H1 (cell line): ENCODE measurements around the gene TMEM178B. TPM values are rescaled to one million over a fixed set of nuclear protein-coding genes. Genes with fewer than 3 reads are reported as not detected.

Source experiments
- EGR1 ChIP-seq: IDR thresholded peaks from 2 replicates; pipeline ENCODE4 v1.6.1; 2011; ENCODE audit warnings: low read depth, low read length, borderline replicate concordance
- HDAC2 ChIP-seq, 2 experiments: fragments of 300-600 bp in 1 of 2; sonication (generic) in 1 of 2; IDR thresholded peaks; 2 replicates each; pipeline ENCODE4 v1.6.1; 2011 to 2012; ENCODE audit warnings: low read depth in 2 of 2, low read length in 2 of 2, mild to moderate bottlenecking in 2 of 2, moderate library complexity in 2 of 2, borderline replicate concordance in 1 of 2, inconsistent platforms in 1 of 2
- SAP30 ChIP-seq: fragments of 300-600 bp; sonication (generic); IDR thresholded peaks from 2 replicates; pipeline ENCODE4 v1.7.1; 2012; ENCODE audit warnings: low read length, moderate library complexity, mild to moderate bottlenecking, inconsistent platforms; ENCODE audit not compliant: insufficient read depth, insufficient replicate concordance
- polyA plus RNA-seq, 7 experiments: library from polyadenylated mRNA; depleted of rRNA in 3 of 7; stranded (reverse) in 5 of 7; unstranded in 2 of 7; fragments of >200 nt in 5 of 7; fragments of 200-250 nt in 2 of 7; gene quantifications; 1 replicate in 5 of 7; 2 replicates in 1 of 7; 4 replicates in 1 of 7; pipeline versions ENCODE4 v1.2.1 to v1.2.3, GENCODE V29; 2011 to 2013; ENCODE audit warnings: missing spikeins in 2 of 7, mixed read lengths in 2 of 7
- total RNA-seq: library from RNA; stranded (reverse); fragmentation: NEBNext Ultra II Directional; extraction: Animal tissue kit (Norgen Biotek cat#: 25700); gene quantifications from 2 replicates; pipeline ENCODE4 v1.2.1, GENCODE V29; 2021
- TF ChIP-seq, protein P1 (sequence below): IDR thresholded peaks from 2 replicates; pipeline ENCODE4 v1.6.1; 2011; ENCODE audit warnings: low read depth, mild to moderate bottlenecking, low read length; ENCODE audit not compliant: insufficient read depth
- TF ChIP-seq, protein P2 (sequence below), 3 experiments: IDR thresholded peaks; 1 replicate in 2 of 3; 2 replicates in 1 of 3; pipeline versions ENCODE4 v1.5.1 to v1.6.1; 2011; ENCODE audit warnings: low read length in 3 of 3, mild to moderate bottlenecking in 3 of 3, inconsistent platforms in 2 of 3, low read depth in 1 of 3, moderate library complexity in 1 of 3; ENCODE audit not compliant: insufficient read depth in 1 of 3; ENCODE audit errors: control extremely low read depth in 1 of 3

Gene TMEM178B
- total and polyA plus RNA-seq, 2 of the 8 experiments (the other 6 are each of a cell fraction or from before 2014, with no cell fraction given): 5.3 to 18.1 TPM

DNA sequence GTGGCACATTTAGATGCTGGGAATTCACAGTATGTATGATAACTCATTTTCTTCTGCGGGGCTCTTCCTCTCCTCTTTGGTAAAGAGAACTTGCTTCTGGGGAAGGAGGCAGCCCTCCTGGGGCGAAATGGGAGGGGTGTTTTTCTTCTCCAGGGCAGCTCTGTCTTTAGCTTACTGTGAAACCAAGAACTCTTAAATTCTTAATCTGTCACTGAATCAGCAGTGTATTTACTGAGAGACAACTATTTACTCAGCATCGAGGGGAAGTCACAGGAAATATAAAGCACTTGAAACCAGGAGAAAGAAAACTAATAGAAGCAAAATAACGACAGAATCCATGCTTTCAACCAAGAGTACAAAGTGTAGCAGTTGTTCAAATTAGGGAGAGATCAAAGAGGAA, 319.2 kb downstream of the TMEM178B start (continued):
- TF ChIP-seq, protein P1, sequence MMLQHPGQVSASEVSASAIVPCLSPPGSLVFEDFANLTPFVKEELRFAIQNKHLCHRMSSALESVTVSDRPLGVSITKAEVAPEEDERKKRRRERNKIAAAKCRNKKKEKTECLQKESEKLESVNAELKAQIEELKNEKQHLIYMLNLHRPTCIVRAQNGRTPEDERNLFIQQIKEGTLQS: no peak
- TF ChIP-seq SAP30: no peak
- TF ChIP-seq HDAC2 (IDR thresholded peaks at IDR 0.05; ENCODE audit: borderline replicate concordance in 1 of 2, low read depth in 2 of 2, low read length in 2 of 2): no peak
- TF ChIP-seq, protein P2, sequence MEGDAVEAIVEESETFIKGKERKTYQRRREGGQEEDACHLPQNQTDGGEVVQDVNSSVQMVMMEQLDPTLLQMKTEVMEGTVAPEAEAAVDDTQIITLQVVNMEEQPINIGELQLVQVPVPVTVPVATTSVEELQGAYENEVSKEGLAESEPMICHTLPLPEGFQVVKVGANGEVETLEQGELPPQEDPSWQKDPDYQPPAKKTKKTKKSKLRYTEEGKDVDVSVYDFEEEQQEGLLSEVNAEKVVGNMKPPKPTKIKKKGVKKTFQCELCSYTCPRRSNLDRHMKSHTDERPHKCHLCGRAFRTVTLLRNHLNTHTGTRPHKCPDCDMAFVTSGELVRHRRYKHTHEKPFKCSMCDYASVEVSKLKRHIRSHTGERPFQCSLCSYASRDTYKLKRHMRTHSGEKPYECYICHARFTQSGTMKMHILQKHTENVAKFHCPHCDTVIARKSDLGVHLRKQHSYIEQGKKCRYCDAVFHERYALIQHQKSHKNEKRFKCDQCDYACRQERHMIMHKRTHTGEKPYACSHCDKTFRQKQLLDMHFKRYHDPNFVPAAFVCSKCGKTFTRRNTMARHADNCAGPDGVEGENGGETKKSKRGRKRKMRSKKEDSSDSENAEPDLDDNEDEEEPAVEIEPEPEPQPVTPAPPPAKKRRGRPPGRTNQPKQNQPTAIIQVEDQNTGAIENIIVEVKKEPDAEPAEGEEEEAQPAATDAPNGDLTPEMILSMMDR (IDR thresholded peaks at IDR 0.05; ENCODE audit: control extremely low read depth in 1 of 3, insufficient read depth in 1 of 3, low read depth in 1 of 3, low read length in 3 of 3): no peak
- TF ChIP-seq EGR1: no peak
